Neural cell (in vitro differentiated cells): ENCODE data around the gene DSCAM. TPM values are rescaled to one million over a fixed set of nuclear protein-coding genes. Genes with fewer than 3 reads are reported as not detected.

Source experiments
- H2AFZ ChIP-seq: fragments of 200-600, 300-800 bp; sonication (generic), shearing (Covaris generic); 2 replicates; pipeline ENCODE4 v1.6.0; 2014; ENCODE audit warnings: low read depth, mild to moderate bottlenecking, antibody characterized with exemption, low read length, moderate library complexity
- H3F3A ChIP-seq: fragments of 200-600 bp; shearing (Covaris generic); 2 replicates; pipeline ENCODE4 v1.6.1; 2016; ENCODE audit warnings: mild to moderate bottlenecking, moderate library complexity, mixed read lengths, antibody characterized with exemption, low read length; ENCODE audit not compliant: insufficient read depth, poor library complexity, severe bottlenecking
- H3K27ac ChIP-seq: fragments of 200-600, 300-800 bp; sonication (generic), shearing (Covaris generic); 2 replicates; pipeline ENCODE4 v1.5.1; 2014; ENCODE audit warnings: mild to moderate bottlenecking, low read length, moderate library complexity
- H3K27me3 ChIP-seq: fragments of 300-800, 200-600 bp; sonication (generic), shearing (Covaris generic); 2 replicates; pipeline ENCODE4 v1.6.0; 2014; ENCODE audit warnings: mild to moderate bottlenecking, low read depth, low read length, moderate library complexity; ENCODE audit not compliant: insufficient read depth
- H3K36me3 ChIP-seq: fragments of 300-800, 200-600 bp; sonication (generic), shearing (Covaris generic); 2 replicates; pipeline ENCODE4 v1.5.1; 2014; ENCODE audit warnings: mild to moderate bottlenecking, antibody characterized with exemption, low read length, moderate library complexity; ENCODE audit not compliant: insufficient read depth
- H3K4me2 ChIP-seq: fragments of 300-800, 200-600 bp; sonication (generic), shearing (Covaris generic); 2 replicates; pipeline ENCODE4 v1.6.0; 2014; ENCODE audit warnings: mild to moderate bottlenecking, low read length
- H3K4me3 ChIP-seq: fragments of 300-800, 200-600 bp; sonication (generic), shearing (Covaris generic); 2 replicates; pipeline ENCODE4 v1.5.1; 2014; ENCODE audit warnings: mild to moderate bottlenecking, low read length, moderate library complexity
- H3K79me2 ChIP-seq: fragments of 200-600 bp; shearing (Covaris generic); replicated peaks from 2 replicates; pipeline ENCODE4 v1.6.0; 2014; ENCODE audit warnings: mild to moderate bottlenecking, low read length, moderate library complexity; ENCODE audit not compliant: insufficient read depth
- H3K9ac ChIP-seq: fragments of 300-800, 200-600 bp; sonication (generic), shearing (Covaris generic); 2 replicates; pipeline ENCODE4 v1.6.1; 2016; ENCODE audit warnings: mild to moderate bottlenecking, low read length, mixed read lengths
- H3K9me2 ChIP-seq: fragments of 200-600 bp; shearing (Covaris generic); 2 replicates; pipeline ENCODE4 v1.6.1; 2016; ENCODE audit warnings: mild to moderate bottlenecking, low read length, mixed read lengths; ENCODE audit not compliant: insufficient read depth
- H3K9me3 ChIP-seq: fragments of 200-600, 300-800 bp; sonication (generic), shearing (Covaris generic); 2 replicates; pipeline ENCODE4 v1.6.1; 2016; ENCODE audit warnings: mild to moderate bottlenecking, mixed run types, low read length, moderate library complexity, mixed read lengths
- H4K20me1 ChIP-seq: fragments of 200-600 bp; shearing (Covaris generic); 2 replicates; pipeline ENCODE4 v1.6.1; 2016; ENCODE audit warnings: mild to moderate bottlenecking, mixed run types; ENCODE audit not compliant: insufficient read depth
- EP300 ChIP-seq: fragments of 450-650 bp; conservative IDR thresholded peaks from 2 replicates; pipeline ENCODE4 v1.6.1; 2014; ENCODE audit warnings: antibody characterized with exemption, mild to moderate bottlenecking, moderate library complexity; ENCODE audit not compliant: poor library complexity, severe bottlenecking
- EZH2 ChIP-seq: fragments of 200-600, 300-800 bp; shearing (Covaris generic), sonication (generic); IDR thresholded peaks from 2 replicates; pipeline ENCODE4 v1.6.1; 2014; ENCODE audit warnings: antibody characterized with exemption, low read length, borderline replicate concordance, mild to moderate bottlenecking; ENCODE audit not compliant: insufficient read depth, poor library complexity, severe bottlenecking
- MXI1 ChIP-seq: fragments of 450-650 bp; conservative IDR thresholded peaks from 2 replicates; pipeline ENCODE4 v1.6.1; 2014; ENCODE audit warnings: antibody characterized with exemption, mild to moderate bottlenecking; ENCODE audit not compliant: poor library complexity, severe bottlenecking
- POLR2AphosphoS5 ChIP-seq: IDR thresholded peaks from 2 replicates; pipeline ENCODE4 v1.6.1; 2012
- RAD21 ChIP-seq: fragments of 450-650 bp; conservative IDR thresholded peaks from 2 replicates; pipeline ENCODE4 v1.6.1; 2014; ENCODE audit warnings: antibody characterized with exemption, mild to moderate bottlenecking, moderate library complexity
- SMC3 ChIP-seq: fragments of 450-650 bp; conservative IDR thresholded peaks from 2 replicates; pipeline ENCODE4 v1.6.1; 2014; ENCODE audit warnings: antibody characterized with exemption, mild to moderate bottlenecking, moderate library complexity; ENCODE audit not compliant: poor library complexity
- TAF1 ChIP-seq: IDR thresholded peaks from 2 replicates; pipeline ENCODE4 v1.6.1; 2012; ENCODE audit warnings: low read depth
- polyA plus RNA-seq: library from polyadenylated mRNA; depleted of rRNA; stranded (reverse); fragments of >200 nt; gene quantifications from 2 replicates; pipeline ENCODE4 v1.2.3, GENCODE V29; 2014
- TF ChIP-seq, protein P1 (sequence below): fragments of 450-650 bp; IDR thresholded peaks from 2 replicates; pipeline ENCODE4 v1.5.1; 2014; ENCODE audit warnings: antibody characterized with exemption, mild to moderate bottlenecking, moderate library complexity; ENCODE audit not compliant: poor library complexity, severe bottlenecking
- TF ChIP-seq, protein P2 (sequence below): IDR thresholded peaks from 2 replicates; pipeline ENCODE4 v1.6.1; 2012; ENCODE audit warnings: borderline replicate concordance

Gene DSCAM
- polyA plus RNA-seq, 1 donor from 2014 or later: 5.3 TPM

GRCh38 chr21:40404396-40404800, 442.6 kb downstream of the DSCAM start:
- peak overlapping the region; percentile 22 for H3K9ac ChIP-seq
- H4K20me1 ChIP-seq: no peaks in the 10 kb centered on the region
- H3K4me3 ChIP-seq: peak overlapping the region; percentile 6
- H3F3A ChIP-seq: no peaks in the 10 kb centered on the region
- H2AFZ ChIP-seq: no peak overlapping the region
- H3K9me2 ChIP-seq: no peaks in the 10 kb centered on the region
- peak overlapping the region; percentile 17 for H3K4me2 ChIP-seq
- H3K9me3 ChIP-seq: no peaks in the 10 kb centered on the region
- peak overlapping the region; percentile 73 for H3K27ac ChIP-seq
- no peak for TF ChIP-seq EZH2
- TF ChIP-seq SMC3: no peak
- TF ChIP-seq, protein P1, sequence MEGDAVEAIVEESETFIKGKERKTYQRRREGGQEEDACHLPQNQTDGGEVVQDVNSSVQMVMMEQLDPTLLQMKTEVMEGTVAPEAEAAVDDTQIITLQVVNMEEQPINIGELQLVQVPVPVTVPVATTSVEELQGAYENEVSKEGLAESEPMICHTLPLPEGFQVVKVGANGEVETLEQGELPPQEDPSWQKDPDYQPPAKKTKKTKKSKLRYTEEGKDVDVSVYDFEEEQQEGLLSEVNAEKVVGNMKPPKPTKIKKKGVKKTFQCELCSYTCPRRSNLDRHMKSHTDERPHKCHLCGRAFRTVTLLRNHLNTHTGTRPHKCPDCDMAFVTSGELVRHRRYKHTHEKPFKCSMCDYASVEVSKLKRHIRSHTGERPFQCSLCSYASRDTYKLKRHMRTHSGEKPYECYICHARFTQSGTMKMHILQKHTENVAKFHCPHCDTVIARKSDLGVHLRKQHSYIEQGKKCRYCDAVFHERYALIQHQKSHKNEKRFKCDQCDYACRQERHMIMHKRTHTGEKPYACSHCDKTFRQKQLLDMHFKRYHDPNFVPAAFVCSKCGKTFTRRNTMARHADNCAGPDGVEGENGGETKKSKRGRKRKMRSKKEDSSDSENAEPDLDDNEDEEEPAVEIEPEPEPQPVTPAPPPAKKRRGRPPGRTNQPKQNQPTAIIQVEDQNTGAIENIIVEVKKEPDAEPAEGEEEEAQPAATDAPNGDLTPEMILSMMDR: peak; percentile 55
- TF ChIP-seq TAF1: no peak
- TF ChIP-seq EP300: no peak
- TF ChIP-seq POLR2AphosphoS5: no peak
- TF ChIP-seq, protein P2, sequence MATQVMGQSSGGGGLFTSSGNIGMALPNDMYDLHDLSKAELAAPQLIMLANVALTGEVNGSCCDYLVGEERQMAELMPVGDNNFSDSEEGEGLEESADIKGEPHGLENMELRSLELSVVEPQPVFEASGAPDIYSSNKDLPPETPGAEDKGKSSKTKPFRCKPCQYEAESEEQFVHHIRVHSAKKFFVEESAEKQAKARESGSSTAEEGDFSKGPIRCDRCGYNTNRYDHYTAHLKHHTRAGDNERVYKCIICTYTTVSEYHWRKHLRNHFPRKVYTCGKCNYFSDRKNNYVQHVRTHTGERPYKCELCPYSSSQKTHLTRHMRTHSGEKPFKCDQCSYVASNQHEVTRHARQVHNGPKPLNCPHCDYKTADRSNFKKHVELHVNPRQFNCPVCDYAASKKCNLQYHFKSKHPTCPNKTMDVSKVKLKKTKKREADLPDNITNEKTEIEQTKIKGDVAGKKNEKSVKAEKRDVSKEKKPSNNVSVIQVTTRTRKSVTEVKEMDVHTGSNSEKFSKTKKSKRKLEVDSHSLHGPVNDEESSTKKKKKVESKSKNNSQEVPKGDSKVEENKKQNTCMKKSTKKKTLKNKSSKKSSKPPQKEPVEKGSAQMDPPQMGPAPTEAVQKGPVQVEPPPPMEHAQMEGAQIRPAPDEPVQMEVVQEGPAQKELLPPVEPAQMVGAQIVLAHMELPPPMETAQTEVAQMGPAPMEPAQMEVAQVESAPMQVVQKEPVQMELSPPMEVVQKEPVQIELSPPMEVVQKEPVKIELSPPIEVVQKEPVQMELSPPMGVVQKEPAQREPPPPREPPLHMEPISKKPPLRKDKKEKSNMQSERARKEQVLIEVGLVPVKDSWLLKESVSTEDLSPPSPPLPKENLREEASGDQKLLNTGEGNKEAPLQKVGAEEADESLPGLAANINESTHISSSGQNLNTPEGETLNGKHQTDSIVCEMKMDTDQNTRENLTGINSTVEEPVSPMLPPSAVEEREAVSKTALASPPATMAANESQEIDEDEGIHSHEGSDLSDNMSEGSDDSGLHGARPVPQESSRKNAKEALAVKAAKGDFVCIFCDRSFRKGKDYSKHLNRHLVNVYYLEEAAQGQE: no peak
- no peak for TF ChIP-seq MXI1
- TF ChIP-seq RAD21: peak; percentile 62
- no peaks in the 10 kb centered on the region for H3K36me3 ChIP-seq
- H3K27me3 ChIP-seq: no peaks in the 10 kb centered on the region
- no peaks in the 10 kb centered on the region for H3K79me2 ChIP-seq

DNA sequence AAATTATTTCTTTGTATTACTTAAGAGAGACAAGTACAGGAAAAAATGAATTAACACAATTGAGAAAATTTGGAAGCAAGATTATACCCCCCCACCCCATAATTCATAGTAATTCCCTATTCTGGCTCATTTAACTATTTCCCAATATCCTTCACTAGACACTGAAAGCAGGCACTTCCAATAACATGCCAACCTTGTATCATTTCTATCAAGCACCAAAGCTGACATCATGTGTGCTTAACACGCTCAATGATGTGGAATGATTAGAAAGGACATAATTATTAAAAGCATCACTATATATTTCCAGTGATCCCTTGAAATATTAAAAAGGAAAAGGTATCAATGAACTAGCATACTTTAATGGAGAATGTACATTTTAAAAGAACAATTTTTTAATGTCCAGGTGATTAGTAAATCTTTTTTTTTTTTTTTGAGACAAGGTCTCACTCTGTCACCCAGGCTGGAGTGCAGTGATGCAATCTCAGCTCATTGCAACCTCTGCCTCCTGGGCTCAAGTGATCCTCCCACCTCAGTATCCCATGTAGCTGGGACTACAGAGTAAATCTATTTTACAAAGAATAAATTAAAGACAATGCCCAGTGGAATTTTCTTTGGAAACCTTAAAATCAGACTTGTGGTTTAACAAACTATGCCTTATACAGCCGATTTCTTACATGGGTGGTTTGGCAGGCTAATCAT, 443.9 kb downstream of the DSCAM start:
- Histone ChIP-seq H3K79me2 (no peaks in the 10 kb centered on the region), H3K36me3 (no peaks in the 10 kb centered on the region), H2AFZ (no peak overlapping the region), H3K9me2 (no peaks in the 10 kb centered on the region), H3F3A (no peaks in the 10 kb centered on the region), H3K4me3 (no peak overlapping the region), H4K20me1 (no peaks in the 10 kb centered on the region), H3K4me2 (no peak overlapping the region), H3K9ac (peak overlapping the region; percentile 22), H3K9me3 (no peaks in the 10 kb centered on the region), H3K27me3 (no peaks in the 10 kb centered on the region), H3K27ac (peak overlapping the region; percentile 73)
- TF ChIP-seq, protein P2: no peak
- TF ChIP-seq SMC3 (no peak), EP300 (no peak), MXI1 (no peak), POLR2AphosphoS5 (no peak), TAF1 (no peak), EZH2 (no peak), RAD21 (no peak)
- TF ChIP-seq, protein P1: no peak
